ENCODE data around the gene BLM.
"Not testable (repeated sequence)": the region's sequence is repeated elsewhere in the genome, so short reads cannot be mapped to it uniquely, and the experiment has no call there.

Gene BLM

GRCh38 chr15:90838139-90838538 is 121.0 kb downstream of the BLM start:
- Histone ChIP-seq H3K9ac (ENCODE audit: low read depth, low read length) (no peak overlapping the region), H3K36me3 (ENCODE audit: insufficient read depth, low read length) (no peaks in the 10 kb centered on the region), H3K9me3 (ENCODE audit: control insufficient read depth, insufficient read depth, low read length) (no peaks in the 10 kb centered on the region), H3K4me1 (ENCODE audit: insufficient read depth, low read length) (peaks cover 34% of the 10 kb centered on the region)

GRCh38 chr15:90838544-90838943 is 121.4 kb downstream of the BLM start:
- H3K9me3 ChIP-seq (ENCODE audit: control insufficient read depth, insufficient read depth, low read length): no peaks in the 10 kb centered on the region

GRCh38 chr15:90839187-90840071 is 122.3 kb downstream of the BLM start:
- Histone ChIP-seq H3K9me3 (ENCODE audit: control insufficient read depth, insufficient read depth, low read length) (no peaks in the 10 kb centered on the region), H3K9ac (ENCODE audit: low read depth, low read length) (no peak overlapping the region), H3K36me3 (ENCODE audit: insufficient read depth, low read length) (no peaks in the 10 kb centered on the region), H3K4me1 (ENCODE audit: insufficient read depth, low read length) (peaks cover 34% of the 10 kb centered on the region)

More at GRCh38 chr15:90838544-90838943, 121.4 kb downstream of the BLM start:
- peaks cover 34% of the 10 kb centered on the region for H3K4me1 ChIP-seq (ENCODE audit: insufficient read depth, low read length)
- no peak overlapping the region for H3K9ac ChIP-seq (ENCODE audit: low read depth, low read length)
- no peaks in the 10 kb centered on the region for H3K36me3 ChIP-seq (ENCODE audit: insufficient read depth, low read length)

- Histone ChIP-seq H3K36me3 (ENCODE audit: insufficient read depth, low read length) (no peaks in the 10 kb centered on the region), H3K9me3 (ENCODE audit: control insufficient read depth, insufficient read depth, low read length) (no peaks in the 10 kb centered on the region), H3K9ac (ENCODE audit: low read depth, low read length) (no peak overlapping the region), H3K4me1 (ENCODE audit: insufficient read depth, low read length) (peaks cover 29% of the 10 kb centered on the region)
Measured at GRCh38 chr15:90840157-90840855, 123.2 kb downstream of the BLM start.

- Histone ChIP-seq H3K9ac (ENCODE audit: low read depth, low read length) (no peak overlapping the region), H3K9me3 (ENCODE audit: control insufficient read depth, insufficient read depth, low read length) (no peaks in the 10 kb centered on the region), H3K36me3 (ENCODE audit: insufficient read depth, low read length) (no peaks in the 10 kb centered on the region), H3K4me1 (ENCODE audit: insufficient read depth, low read length) (peaks cover 29% of the 10 kb centered on the region)
Measured at GRCh38 chr15:90840954-90841353, 123.8 kb downstream of the BLM start.

- Histone ChIP-seq H3K9me3 (ENCODE audit: control insufficient read depth, insufficient read depth, low read length) (no peaks in the 10 kb centered on the region), H3K9ac (ENCODE audit: low read depth, low read length) (no peak overlapping the region), H3K36me3 (ENCODE audit: insufficient read depth, low read length) (no peaks in the 10 kb centered on the region), H3K4me1 (ENCODE audit: insufficient read depth, low read length) (peaks cover 16% of the 10 kb centered on the region)
Measured at GRCh38 chr15:90844696-90845095, 127.5 kb downstream of the BLM start.

- H3K4me1 ChIP-seq (ENCODE audit: insufficient read depth, low read length): peaks cover 10% of the 10 kb centered on the region
- no peak overlapping the region for H3K9ac ChIP-seq (ENCODE audit: low read depth, low read length)
- H3K36me3 ChIP-seq (ENCODE audit: insufficient read depth, low read length): no peaks in the 10 kb centered on the region
- H3K9me3 ChIP-seq (ENCODE audit: control insufficient read depth, insufficient read depth, low read length): no peaks in the 10 kb centered on the region
Measured at GRCh38 chr15:90845201-90845949, 128.2 kb downstream of the BLM start.

GRCh38 chr15:90849424-90849823 is 132.3 kb downstream of the BLM start:
- not testable (repeated sequence) for H3K9me3 ChIP-seq (ENCODE audit: control insufficient read depth, insufficient read depth, low read length); H3K36me3 ChIP-seq (ENCODE audit: insufficient read depth, low read length); H3K4me1 ChIP-seq (ENCODE audit: insufficient read depth, low read length); H3K9ac ChIP-seq (ENCODE audit: low read depth, low read length)

- Histone ChIP-seq H3K9ac (ENCODE audit: low read depth, low read length) (no peak overlapping the region), H3K36me3 (ENCODE audit: insufficient read depth, low read length) (no peaks in the 10 kb centered on the region), H3K4me1 (ENCODE audit: insufficient read depth, low read length) (no peaks in the 10 kb centered on the region), H3K9me3 (ENCODE audit: control insufficient read depth, insufficient read depth, low read length) (no peaks in the 10 kb centered on the region; the same call in 1 of the 2 replicates)
Measured at GRCh38 chr15:90851114-90851513, 134.0 kb downstream of the BLM start.

GRCh38 chr15:90851940-90852339 is 134.8 kb downstream of the BLM start:
- no peaks in the 10 kb centered on the region for H3K36me3 ChIP-seq (ENCODE audit: insufficient read depth, low read length)
- no peak overlapping the region for H3K9ac ChIP-seq (ENCODE audit: low read depth, low read length)
- H3K9me3 ChIP-seq (ENCODE audit: control insufficient read depth, insufficient read depth, low read length): no peaks in the 10 kb centered on the region; the same call in 1 of the 2 replicates
- no peaks in the 10 kb centered on the region for H3K4me1 ChIP-seq (ENCODE audit: insufficient read depth, low read length)

GRCh38 chr15:90855139-90855538 is 138.0 kb downstream of the BLM start:
- H3K36me3 ChIP-seq (ENCODE audit: insufficient read depth, low read length): no peaks in the 10 kb centered on the region
- peaks cover 5% of the 10 kb centered on the region; the same call in 1 of the 2 replicates for H3K4me1 ChIP-seq (ENCODE audit: insufficient read depth, low read length)
- no peak overlapping the region for H3K9ac ChIP-seq (ENCODE audit: low read depth, low read length)
- no peaks in the 10 kb centered on the region; the same call in 1 of the 2 replicates for H3K9me3 ChIP-seq (ENCODE audit: control insufficient read depth, insufficient read depth, low read length)

- Histone ChIP-seq H3K36me3 (ENCODE audit: insufficient read depth, low read length) (no peaks in the 10 kb centered on the region), H3K4me1 (ENCODE audit: insufficient read depth, low read length) (peaks cover 5% of the 10 kb centered on the region; the same call in 1 of the 2 replicates), H3K9me3 (ENCODE audit: control insufficient read depth, insufficient read depth, low read length) (no peaks in the 10 kb centered on the region)
Measured at GRCh38 chr15:90857337-90857736, 140.2 kb downstream of the BLM start.

GRCh38 chr15:90857883-90858443 is 140.8 kb downstream of the BLM start:
- H3K4me1 ChIP-seq (ENCODE audit: insufficient read depth, low read length): peaks cover 5% of the 10 kb centered on the region; the same call in 1 of the 2 replicates
- H3K9ac ChIP-seq (ENCODE audit: low read depth, low read length): no peak overlapping the region
- H3K9me3 ChIP-seq (ENCODE audit: control insufficient read depth, insufficient read depth, low read length): no peaks in the 10 kb centered on the region
- no peaks in the 10 kb centered on the region for H3K36me3 ChIP-seq (ENCODE audit: insufficient read depth, low read length)

More at GRCh38 chr15:90857337-90857736, 140.2 kb downstream of the BLM start:
- no peak overlapping the region for H3K9ac ChIP-seq (ENCODE audit: low read depth, low read length)

Measured in ES-I3 (cell line).